Motor neuron (in vitro differentiated cells): Measurements from ENCODE around the gene KSR2. TPM values are rescaled to one million over a fixed set of nuclear protein-coding genes. Genes with fewer than 3 reads are reported as not detected.
A peak's percentile ranks its signal among the peaks of the same experiment; 100 is the strongest.

Experiments
- ATAC-seq, 8 experiments: fragments of 200-7000 bp; cut with Tn5 transposase; replicated peaks in 6 of 8; 2 replicates each; pipeline ENCODE4 v1.8.0; 2021; ENCODE audit warnings: mild to moderate bottlenecking in 8 of 8, moderate library complexity in 8 of 8
- H3K27ac ChIP-seq, 2 donors: fragments of 250-450 bp; sonication (Bioruptor Pico); 2 replicates each; pipeline ENCODE4 v1.9.0; 2021; ENCODE audit warnings: antibody characterized with exemption in 2 of 2, mild to moderate bottlenecking in 2 of 2, moderate library complexity in 1 of 2
- H3K4me1 ChIP-seq, 2 donors: fragments of 250-450 bp; sonication (Bioruptor Pico); replicated peaks in 1 of 2; 2 replicates each; pipeline ENCODE4 v1.6.1; 2021; ENCODE audit warnings: antibody characterized with exemption in 2 of 2, mild to moderate bottlenecking in 2 of 2, moderate library complexity in 1 of 2
- H3K4me3 ChIP-seq, 5 donors: fragments of 250-450 bp; sonication (Bioruptor Pico); 2 replicates each; pipeline ENCODE4 v1.9.0; 2021; ENCODE audit warnings: antibody characterized with exemption in 5 of 5, mild to moderate bottlenecking in 5 of 5, moderate library complexity in 4 of 5
- WGBS, 10 experiments: fragments of 450-650 bp; shearing (Covaris generic); methylation state at CpG; one replicate each; pipeline ENCODE4 v1.0.0; 2022; 5-methylcytosine and 5-hydroxymethylcytosine counted together
- in situ Hi-C, 9 experiments: fragments of 400-800 bp; cut with MboI; loops; one replicate each; pipeline ENCODE4 v1.15.0; 2021; ENCODE audit warnings: low sequenced_read_pairs in 9 of 9, low pct_unique_long_range_greater_than_20kb in 2 of 9; ENCODE audit not compliant: unreplicated experiment in 9 of 9
- total RNA-seq, 8 experiments: library from RNA; unstranded; fragments of 300-600 nt; gene quantifications; 2 replicates each; pipeline versions ENCODE4 v1.2.3 to v1.2.4, GENCODE V29; 2022

KSR2 gene
- total RNA-seq, 8 experiments from 2014 or later, result 0.09 to 2.3 (median 1.0) TPM

GRCh38 chr12:117502233-117502632, 466.6 kb downstream of the KSR2 start:
- H3K4me3 ChIP-seq, result no peak overlapping the region
- H3K27ac ChIP-seq, result no peak overlapping the region
- ATAC-seq, result no peak
- in situ Hi-C loops, result no loop called here
- H3K4me1 ChIP-seq, result peaks cover 0 to 5% of the 10 kb centered on the region in 2 donors
- 29 to 96% (median 95%) methylated on average over 1 to 4 of the region's 4 CpGs; no CpG with 5 or more reads in 3 of the 10 experiments for WGBS, 10 experiments

GRCh38 chr12:117501076-117501869, 467.5 kb downstream of the KSR2 start:
- no peak overlapping the region for H3K27ac ChIP-seq
- H3K4me3 ChIP-seq, result no peak overlapping the region
- ATAC-seq, result no peak
- H3K4me1 ChIP-seq, result peaks cover under 1 to 5% of the 10 kb centered on the region in 2 donors
- WGBS, 10 experiments, result 11 to 86% (median 29%) methylated on average over 3 to 7 of the region's 7 CpGs; no CpG with 5 or more reads in 4 of the 10 experiments
- in situ Hi-C loops, result no loop called here

DNA sequence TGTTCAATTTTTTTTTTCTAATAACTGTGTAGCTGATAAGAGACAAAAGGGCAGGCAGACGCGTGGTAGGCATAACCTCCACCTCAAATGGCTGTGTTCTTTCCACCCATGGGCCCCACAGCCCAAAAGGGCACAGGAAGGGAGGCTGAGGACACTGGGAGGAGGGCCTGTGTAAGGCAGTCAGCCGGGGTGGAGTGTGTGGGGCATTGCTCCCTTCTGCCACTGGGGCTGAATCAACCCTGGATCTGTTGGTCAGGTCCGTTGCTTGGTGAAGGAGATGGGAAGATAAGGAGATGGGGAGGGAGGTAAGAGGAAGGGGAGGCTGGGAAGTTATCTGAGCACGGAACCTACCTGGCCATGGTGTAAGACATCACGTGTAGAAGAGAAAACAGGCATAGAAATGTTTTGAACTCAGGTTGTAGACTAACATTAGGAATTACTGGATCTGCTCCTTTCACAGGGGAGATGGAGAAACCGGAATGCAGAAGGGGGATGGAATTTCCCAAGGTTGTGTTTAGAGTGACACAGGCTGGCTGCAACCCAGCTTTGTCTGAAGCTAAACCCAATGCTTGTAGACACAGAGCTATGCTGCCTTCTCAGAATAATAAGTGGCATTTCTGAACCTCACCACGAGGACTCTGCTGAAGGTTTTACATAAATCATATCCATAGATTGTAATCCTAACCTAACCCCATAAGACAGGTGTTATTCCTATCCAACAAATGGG, 468.9 kb downstream of the KSR2 start:
- 33 to 97% (median 81%) methylated on average over 1 to 4 of the region's 8 CpGs; no CpG with 5 or more reads in 2 of the 10 experiments for WGBS, 10 experiments
- no peak overlapping the region for H3K4me3 ChIP-seq
- in situ Hi-C loops, result no loop called here
- peaks cover 13% of the 10 kb centered on the region in 2 donors for H3K4me1 ChIP-seq
- ATAC-seq, result no peak
- no peak overlapping the region for H3K27ac ChIP-seq

DNA sequence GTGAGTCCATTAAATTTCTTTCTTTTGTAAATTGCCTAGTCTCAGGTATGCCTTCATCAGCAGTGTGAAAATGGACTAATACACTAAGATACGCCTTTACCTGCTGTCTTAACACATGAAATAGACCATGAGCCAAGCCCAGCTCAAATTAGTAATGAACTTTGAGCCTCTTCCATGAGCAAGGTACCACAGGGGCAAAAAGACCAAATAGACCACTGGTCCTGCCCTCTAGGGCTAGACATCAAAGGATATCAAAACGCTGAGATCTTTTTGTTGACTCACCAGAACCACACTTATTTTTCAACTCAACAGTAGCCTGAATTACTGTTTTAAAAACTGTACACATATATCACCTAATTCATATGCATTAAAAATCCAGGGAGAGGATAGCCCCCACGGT, 469.9 kb downstream of the KSR2 start:
- in situ Hi-C loops, result no loop called here
- peaks cover 13% of the 10 kb centered on the region in 2 donors for H3K4me1 ChIP-seq
- WGBS, 10 experiments, result 14 to 89% (median 75%) methylated on average over 1 to 3 of the region's 3 CpGs; no CpG with 5 or more reads in 3 of the 10 experiments
- no peak overlapping the region for H3K4me3 ChIP-seq
- ATAC-seq, result no peak
- H3K27ac ChIP-seq, result no peak overlapping the region

DNA sequence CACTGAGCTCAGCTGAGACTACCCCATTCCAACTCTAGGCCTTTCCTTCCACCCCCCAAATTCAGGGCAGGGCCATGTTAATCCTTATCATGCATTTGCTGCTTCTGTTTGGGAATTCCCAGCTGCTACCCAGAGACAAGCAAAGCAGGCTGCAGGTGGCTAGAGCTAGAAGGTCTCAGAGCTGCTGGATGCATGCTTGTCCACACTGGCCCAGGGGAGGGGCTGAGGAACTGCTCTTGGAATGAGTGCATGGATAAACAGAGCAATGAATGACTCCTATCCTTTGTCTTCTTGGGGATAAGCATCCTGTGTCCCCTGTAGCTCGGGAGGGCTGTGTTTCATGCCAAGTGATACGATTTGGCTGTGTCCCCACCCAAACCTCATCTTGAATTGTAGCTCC, 470.5 kb downstream of the KSR2 start:
- no peak for ATAC-seq
- Histone ChIP-seq H3K4me3 (no peak overlapping the region), H3K27ac (no peak overlapping the region), H3K4me1 (peaks cover 13% of the 10 kb centered on the region in 2 donors)
- 20 to 40% methylated on average over 1 of the region's 2 CpGs; no CpG with 5 or more reads in 8 of the 10 experiments for WGBS, 10 experiments
- in situ Hi-C loops, result no loop called here

- Histone ChIP-seq H3K4me3 (no peak overlapping the region), H3K4me1 (peaks cover 13% of the 10 kb centered on the region in 2 donors), H3K27ac (no peak overlapping the region)
- no peak for ATAC-seq
- whole genome bisulfite sequencing, 10 experiments, result 30 to 100% (median 90%) methylated on average over 1 to 7 of the region's 7 CpGs; no CpG with 5 or more reads in 2 of the 10 experiments
- in situ Hi-C loops, result no loop called here
Observed at GRCh38 chr12:117497407-117497806, 471.4 kb downstream of the KSR2 start.

DNA sequence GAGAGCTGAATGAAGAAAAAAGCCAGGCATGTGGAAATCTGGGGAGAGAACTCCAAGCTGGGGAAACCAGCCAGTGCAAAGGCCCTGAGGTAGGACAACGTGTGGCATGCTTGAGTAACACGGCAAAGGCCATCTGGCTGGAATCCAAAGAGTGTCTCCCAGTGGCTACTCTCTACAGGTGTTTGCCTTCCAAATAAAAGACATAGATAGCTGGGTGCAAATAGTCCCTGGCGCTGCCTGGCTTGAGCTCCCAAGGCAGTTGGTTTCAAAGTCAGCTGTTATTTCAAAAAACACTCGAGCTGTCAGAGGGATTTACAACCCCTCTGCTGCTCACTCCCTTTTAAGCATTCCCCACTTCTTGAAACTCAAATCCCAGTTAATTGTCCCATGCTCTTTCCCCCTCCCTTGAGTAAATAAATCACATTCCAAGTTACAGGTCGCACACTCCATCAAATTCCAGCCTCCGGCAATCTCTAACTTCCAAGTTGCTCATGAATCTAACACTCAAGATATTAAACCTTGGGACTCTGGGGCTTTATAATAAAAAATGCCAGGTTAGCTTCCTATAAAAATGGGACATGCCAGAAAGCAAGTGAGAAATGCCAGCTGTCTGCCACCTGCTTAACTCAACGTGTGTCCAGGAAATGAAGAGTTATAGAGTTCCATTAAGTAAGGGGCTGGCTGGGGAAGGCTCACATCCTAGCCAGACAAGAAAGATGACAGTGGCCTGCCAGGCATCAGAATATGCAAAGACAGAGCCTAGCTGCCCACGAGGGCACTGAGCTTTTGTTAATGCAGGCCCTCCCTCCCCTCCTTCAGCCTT, 473.7 kb downstream of the KSR2 start:
- ATAC-seq, result peak in 4 of 8 experiments; percentile 53 to 71 (median 63)
- in situ Hi-C loops, result no loop called here
- Histone ChIP-seq H3K4me3 (no peak overlapping the region), H3K27ac (no peak overlapping the region), H3K4me1 (peaks cover 13% of the 10 kb centered on the region in 2 donors)
- WGBS, 10 experiments, result 13 to 45% (median 24%) methylated on average over 1 to 8 of the region's 8 CpGs; no CpG with 5 or more reads in 4 of the 10 experiments

DNA sequence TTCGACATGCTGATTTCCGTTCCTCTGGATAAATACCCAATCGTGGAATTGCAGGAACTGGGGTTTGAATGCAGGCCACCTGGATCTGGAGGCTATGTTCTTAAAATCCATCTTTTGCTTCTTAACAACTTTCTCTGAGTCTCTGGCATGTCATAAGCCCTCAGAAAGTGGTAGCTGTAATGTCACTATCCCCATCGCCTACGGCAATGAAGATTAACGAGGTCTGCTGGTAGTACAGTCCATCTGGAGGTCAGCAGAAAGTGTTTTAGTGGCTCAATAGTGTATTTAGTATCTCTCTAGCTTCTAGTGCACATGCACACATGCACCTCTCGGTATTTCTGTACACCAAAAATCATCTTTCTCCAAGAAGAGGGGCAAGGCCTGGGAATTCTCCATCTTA, 477.1 kb downstream of the KSR2 start:
- no peak for ATAC-seq
- H3K4me1 ChIP-seq, result peaks cover 13% of the 10 kb centered on the region in 2 donors
- in situ Hi-C loops, result no loop called here
- H3K27ac ChIP-seq, result no peak overlapping the region
- whole genome bisulfite sequencing, 10 experiments, result 40 to 94% (median 63%) methylated on average over 1 to 5 of the region's 7 CpGs; no CpG with 5 or more reads in 1 of the 10 experiments
- H3K4me3 ChIP-seq, result no peak overlapping the region

DNA sequence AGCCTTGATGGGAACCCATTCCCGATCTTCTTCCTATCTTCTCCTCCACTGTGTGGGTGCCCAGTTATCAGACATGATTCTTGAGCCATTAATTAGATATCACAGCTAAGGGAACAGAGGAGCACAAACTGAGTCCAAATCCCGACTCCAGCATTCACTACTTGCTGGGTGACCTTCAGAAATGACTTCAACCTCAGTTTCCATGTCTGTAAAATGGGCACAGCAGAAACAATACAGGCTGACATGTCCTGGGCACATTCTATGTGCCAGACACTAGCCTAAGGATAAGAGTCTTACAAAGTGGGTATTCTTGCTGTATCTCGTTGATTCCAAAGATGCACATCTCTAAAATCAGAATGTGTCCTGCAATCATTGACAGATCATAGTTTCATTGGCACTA, 478.7 kb downstream of the KSR2 start:
- Histone ChIP-seq H3K4me3 (no peak overlapping the region), H3K27ac (no peak overlapping the region), H3K4me1 (peaks cover 1 to 5% of the 10 kb centered on the region in 2 donors)
- 25 to 94% (median 71%) methylated on average over 1 to 2 of the region's 3 CpGs; no CpG with 5 or more reads in 5 of the 10 experiments for WGBS, 10 experiments
- in situ Hi-C loops, result no loop called here
- no peak for ATAC-seq

DNA sequence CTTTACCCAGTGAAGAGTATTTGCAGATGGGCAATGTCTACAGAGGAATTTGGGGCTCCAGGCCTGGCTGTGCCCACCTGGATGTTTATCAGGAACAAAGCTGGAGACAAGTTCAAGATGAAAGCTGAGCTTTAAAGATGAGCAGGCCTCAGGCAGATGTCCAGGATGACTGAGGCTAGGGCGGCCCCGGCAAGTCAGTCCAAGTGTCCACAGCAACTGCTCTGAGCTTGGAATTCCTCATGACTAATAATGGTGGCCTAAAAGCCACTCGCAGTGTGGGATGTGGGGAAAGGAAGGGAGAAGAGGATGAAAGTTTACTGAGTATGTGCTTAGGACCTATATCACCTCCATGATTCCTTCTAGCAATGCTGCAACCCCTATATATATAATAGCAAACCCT, 479.1 kb downstream of the KSR2 start:
- H3K4me1 ChIP-seq, result peaks cover 0 to 4% of the 10 kb centered on the region in 2 donors
- WGBS, 10 experiments, result 0 to 100% (median 40%) methylated on average over 1 to 2 of the region's 3 CpGs; no CpG with 5 or more reads in 2 of the 10 experiments
- no peak for ATAC-seq
- H3K4me3 ChIP-seq, result no peak overlapping the region
- no peak overlapping the region for H3K27ac ChIP-seq
- in situ Hi-C loops, result no loop called here

DNA sequence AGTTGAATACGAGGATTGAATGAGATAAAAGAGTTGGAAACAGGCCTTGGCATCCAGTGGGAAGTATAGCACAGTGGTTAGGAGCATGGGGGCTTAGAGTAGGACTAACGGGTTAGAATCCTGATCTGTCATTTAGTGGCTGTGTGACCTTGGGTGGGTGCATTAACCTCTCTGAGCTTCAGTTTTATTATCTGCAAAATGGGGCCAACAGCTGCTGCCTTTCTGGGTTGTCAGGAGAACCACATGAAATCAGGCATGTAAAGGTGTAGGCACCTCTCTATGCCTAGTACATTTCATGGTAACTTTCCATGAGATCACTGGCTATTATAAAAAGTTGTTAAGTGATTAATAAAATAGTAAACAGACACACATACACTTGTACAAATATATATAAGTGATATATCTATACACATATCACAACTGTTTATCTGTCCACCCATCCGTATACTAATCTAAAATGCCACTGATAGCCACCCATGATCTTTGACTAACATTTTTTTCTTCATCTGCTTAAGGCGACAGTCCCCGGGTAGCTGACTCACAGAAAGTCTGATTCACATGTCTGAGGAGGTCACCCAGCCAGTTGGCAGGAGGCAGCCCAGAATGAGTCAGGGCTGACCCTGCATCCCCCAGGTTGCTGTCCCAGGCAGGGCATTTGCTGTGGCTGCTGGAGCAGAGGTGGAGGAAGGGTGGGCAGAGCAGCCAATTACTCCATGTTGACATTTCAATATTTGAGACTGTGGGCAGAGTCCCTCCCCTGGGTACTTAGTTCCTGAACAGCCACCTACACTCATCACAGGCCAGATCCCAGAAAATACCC, 481.7 kb downstream of the KSR2 start:
- in situ Hi-C loops, result no loop called here
- H3K27ac ChIP-seq, result no peak overlapping the region
- 23 to 100% (median 83%) methylated on average over 1 to 4 of the region's 5 CpGs; no CpG with 5 or more reads in 1 of the 10 experiments for WGBS, 10 experiments

More for the DNA sequence above, 481.7 kb downstream of the KSR2 start:
- Histone ChIP-seq H3K4me3 (no peak overlapping the region), H3K4me1 (peaks cover 5 to 8% of the 10 kb centered on the region in 2 donors)
- ATAC-seq, result peak in 6 of 8 experiments; percentile 42 to 96 (median 80)
